Measurements from ENCODE around the gene TTC12. TPM values are rescaled to one million over a fixed set of nuclear protein-coding genes. Genes with fewer than 3 reads are reported as not detected.

The TTC12 gene
- total and polyA plus RNA-seq, 2 of the 13 experiments (the other 11 are each of a cell fraction or from before 2014, with no cell fraction given): 5.4 to 11.6 TPM

- no peak for TF ChIP-seq MLXIP (CRISPR knock-in tag; IDR thresholded peaks at IDR 0.05; ENCODE audit: borderline replicate concordance)
- no peak for TF ChIP-seq NR3C1 (CRISPR knock-in tag; IDR thresholded peaks at IDR 0.05)
- peak; percentile 74; the same call in 1 of the 2 replicates for TF ChIP-seq GMEB1 (CRISPR knock-in tag; IDR thresholded peaks at IDR 0.05; ENCODE audit: borderline replicate concordance)
- peak; percentile 93 for TF ChIP-seq GABPB1 (CRISPR knock-in tag; IDR thresholded peaks at IDR 0.05)
- TF ChIP-seq ZBTB20 (CRISPR knock-in tag; IDR thresholded peaks at IDR 0.05; ENCODE audit: borderline replicate concordance, low read depth): no peak
- no peak for TF ChIP-seq ZBTB25 (CRISPR knock-in tag; IDR thresholded peaks at IDR 0.05)
- no peak for TF ChIP-seq ZNF251 (CRISPR knock-in tag; IDR thresholded peaks at IDR 0.05)
- TF ChIP-seq PRDM10 (CRISPR knock-in tag; IDR thresholded peaks at IDR 0.05; ENCODE audit: low read depth): peak; percentile 16; the same call in 1 of the 2 replicates
- TF ChIP-seq ZUFSP (CRISPR knock-in tag; IDR thresholded peaks at IDR 0.05; ENCODE audit: borderline replicate concordance): no peak
- TF ChIP-seq ZNF546 (CRISPR knock-in tag; conservative IDR thresholded peaks at IDR 0.05): no peak
- no peak for TF ChIP-seq KLF9 (CRISPR knock-in tag; IDR thresholded peaks at IDR 0.05; ENCODE audit: low read depth)
- TF ChIP-seq ERF (CRISPR knock-in tag; IDR thresholded peaks at IDR 0.05): no peak
- TF ChIP-seq KAT2B (IDR thresholded peaks at IDR 0.05; ENCODE audit: borderline replicate concordance, low read depth, low read length): no peak
- peak; percentile 44; the same call in 1 of the 2 replicates for TF ChIP-seq ZNF33B (CRISPR knock-in tag; IDR thresholded peaks at IDR 0.05)
- no peak for TF ChIP-seq BATF2 (CRISPR knock-in tag; IDR thresholded peaks at IDR 0.05)
- TF ChIP-seq DR1 (CRISPR knock-in tag; IDR thresholded peaks at IDR 0.05): peak; percentile 61; the same call in 1 of the 2 replicates
These were observed at the start of gene TTC12 (continued) for GRCh38 chr11:113314389-113315301.

Measured in HepG2 (cell line).